ENCODE measurements around the gene PSG6.
"Not testable (repeated sequence)": the region's sequence is repeated elsewhere in the genome, so short reads cannot be mapped to it uniquely, and the experiment has no call there.

The PSG6 gene

DNA sequence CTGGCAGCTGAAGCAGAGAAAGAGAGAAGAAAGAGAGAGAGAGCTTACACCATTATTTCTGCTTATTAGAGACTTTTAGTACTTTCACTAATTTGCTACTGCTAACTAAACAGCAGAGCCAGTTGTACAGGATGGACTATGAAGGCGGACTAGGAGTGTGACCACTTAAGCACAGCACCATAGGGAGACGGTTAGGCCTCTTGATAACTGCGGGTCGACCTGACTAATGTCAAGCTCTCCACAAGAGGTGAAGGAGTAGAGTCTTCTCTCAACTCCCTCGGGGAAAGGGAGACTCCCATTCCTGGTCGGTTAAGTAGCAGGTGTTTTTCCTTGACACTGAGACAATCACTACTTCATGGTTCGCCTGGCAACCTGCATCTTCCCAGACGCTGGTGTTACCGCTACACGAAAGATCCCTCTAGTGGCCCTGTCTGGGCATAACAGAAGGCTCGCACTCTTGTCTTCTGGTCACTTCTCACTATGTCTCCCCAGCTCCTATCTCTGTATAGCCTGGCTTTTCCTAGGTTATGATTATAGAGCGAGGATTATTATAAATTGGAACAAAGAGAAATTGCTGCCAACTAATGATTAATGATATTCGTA, 24.6 kb upstream of the PSG6 start:
- no peak overlapping the region for H3K27ac ChIP-seq (ENCODE audit: extremely low read depth, low read depth, low read length)
- no peak overlapping the region for H3K4me3 ChIP-seq (ENCODE audit: low read depth, low read length)
- ChIA-PET CTCF (interaction anchor here (0.6 to 1.8 kb wide), 5 partner anchors 11 to 576 kb away, joined by 3 to 6 read pairs (median 3); no protein-coding TSS in a partner anchor), POLR2A (no interaction called here)
- no peaks in the 10 kb centered on the region for H3K36me3 ChIP-seq (ENCODE audit: control insufficient read depth in 2 of 2, insufficient read depth in 1 of 2, low read length in 2 of 2)
- no peaks in the 10 kb centered on the region for H3K4me1 ChIP-seq (ENCODE audit: control insufficient read depth, insufficient read depth, low read length)
- TF ChIP-seq, protein P1, sequence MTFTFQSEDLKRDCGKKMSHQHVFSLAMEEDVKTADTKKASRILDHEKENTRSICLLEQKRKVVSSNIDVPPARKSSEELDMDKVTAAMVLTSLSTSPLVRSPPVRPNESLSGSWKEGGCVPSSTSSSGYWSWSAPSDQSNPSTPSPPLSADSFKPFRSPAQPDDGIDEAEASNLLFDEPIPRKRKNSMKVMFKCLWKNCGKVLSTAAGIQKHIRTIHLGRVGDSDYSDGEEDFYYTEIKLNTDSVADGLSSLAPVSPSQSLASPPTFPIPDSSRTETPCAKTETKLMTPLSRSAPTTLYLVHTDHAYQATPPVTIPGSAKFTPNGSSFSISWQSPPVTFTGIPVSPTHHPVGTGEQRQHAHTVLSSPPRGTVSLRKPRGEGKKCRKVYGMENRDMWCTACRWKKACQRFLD (tag by site-specific recombination; IDR thresholded peaks at IDR 0.05) = no peak
- TF ChIP-seq ZNF10 (tag by site-specific recombination; IDR thresholded peaks at IDR 0.05) = no peak
- TF ChIP-seq, protein P2, sequence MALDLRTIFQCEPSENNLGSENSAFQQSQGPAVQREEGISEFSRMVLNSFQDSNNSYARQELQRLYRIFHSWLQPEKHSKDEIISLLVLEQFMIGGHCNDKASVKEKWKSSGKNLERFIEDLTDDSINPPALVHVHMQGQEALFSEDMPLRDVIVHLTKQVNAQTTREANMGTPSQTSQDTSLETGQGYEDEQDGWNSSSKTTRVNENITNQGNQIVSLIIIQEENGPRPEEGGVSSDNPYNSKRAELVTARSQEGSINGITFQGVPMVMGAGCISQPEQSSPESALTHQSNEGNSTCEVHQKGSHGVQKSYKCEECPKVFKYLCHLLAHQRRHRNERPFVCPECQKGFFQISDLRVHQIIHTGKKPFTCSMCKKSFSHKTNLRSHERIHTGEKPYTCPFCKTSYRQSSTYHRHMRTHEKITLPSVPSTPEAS (tag by site-specific recombination; IDR thresholded peaks at IDR 0.05) = no peak
- no peak for TF ChIP-seq SCRT1 (tag by site-specific recombination; IDR thresholded peaks at IDR 0.05; ENCODE audit: borderline replicate concordance)
- no peak for TF ChIP-seq ZNF610 (tag by site-specific recombination; IDR thresholded peaks at IDR 0.05; ENCODE audit: borderline replicate concordance)
- no peak for TF ChIP-seq ZSCAN16 (tag by site-specific recombination; IDR thresholded peaks at IDR 0.05)
- TF ChIP-seq ZNF560 (tag by site-specific recombination; IDR thresholded peaks at IDR 0.05; ENCODE audit: borderline replicate concordance) = no peak
- TF ChIP-seq ZFP41 (tag by site-specific recombination; IDR thresholded peaks at IDR 0.05; ENCODE audit: borderline replicate concordance) = no peak
- no peak for TF ChIP-seq ZNF341 (tag by site-specific recombination; IDR thresholded peaks at IDR 0.05; ENCODE audit: low read depth)
- TF ChIP-seq ZNF776 (tag by site-specific recombination; IDR thresholded peaks at IDR 0.05; ENCODE audit: borderline replicate concordance) = no peak
- no peak for TF ChIP-seq KLF16 (tag by site-specific recombination; IDR thresholded peaks at IDR 0.05)
- TF ChIP-seq ZNF426 (tag by site-specific recombination; IDR thresholded peaks at IDR 0.05) = no peak
- TF ChIP-seq HOXD13 (CRISPR knock-in tag; IDR thresholded peaks at IDR 0.05; ENCODE audit: borderline replicate concordance) = no peak
- TF ChIP-seq GLIS1 (tag by site-specific recombination; IDR thresholded peaks at IDR 0.05) = no peak
- TF ChIP-seq, protein P3, sequence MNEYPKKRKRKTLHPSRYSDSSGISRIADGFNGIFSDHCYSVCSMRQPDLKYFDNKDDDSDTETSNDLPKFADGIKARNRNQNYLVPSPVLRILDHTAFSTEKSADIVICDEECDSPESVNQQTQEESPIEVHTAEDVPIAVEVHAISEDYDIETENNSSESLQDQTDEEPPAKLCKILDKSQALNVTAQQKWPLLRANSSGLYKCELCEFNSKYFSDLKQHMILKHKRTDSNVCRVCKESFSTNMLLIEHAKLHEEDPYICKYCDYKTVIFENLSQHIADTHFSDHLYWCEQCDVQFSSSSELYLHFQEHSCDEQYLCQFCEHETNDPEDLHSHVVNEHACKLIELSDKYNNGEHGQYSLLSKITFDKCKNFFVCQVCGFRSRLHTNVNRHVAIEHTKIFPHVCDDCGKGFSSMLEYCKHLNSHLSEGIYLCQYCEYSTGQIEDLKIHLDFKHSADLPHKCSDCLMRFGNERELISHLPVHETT (tag by site-specific recombination; IDR thresholded peaks at IDR 0.05) = no peak
- no peak for TF ChIP-seq ZNF510 (tag by site-specific recombination; IDR thresholded peaks at IDR 0.05; ENCODE audit: insufficient replicate concordance)
- TF ChIP-seq TCF7L2 (IDR thresholded peaks at IDR 0.05; ENCODE audit: borderline replicate concordance, low read depth, low read length) = no peak
- no peak for TF ChIP-seq MZF1 (tag by site-specific recombination; IDR thresholded peaks at IDR 0.05; ENCODE audit: borderline replicate concordance)
- TF ChIP-seq RBAK (tag by site-specific recombination; IDR thresholded peaks at IDR 0.05) = no peak
- H3K9me3 ChIP-seq (ENCODE audit: control insufficient read depth, insufficient read depth, low read depth, low read length) = no peaks in the 10 kb centered on the region

DNA sequence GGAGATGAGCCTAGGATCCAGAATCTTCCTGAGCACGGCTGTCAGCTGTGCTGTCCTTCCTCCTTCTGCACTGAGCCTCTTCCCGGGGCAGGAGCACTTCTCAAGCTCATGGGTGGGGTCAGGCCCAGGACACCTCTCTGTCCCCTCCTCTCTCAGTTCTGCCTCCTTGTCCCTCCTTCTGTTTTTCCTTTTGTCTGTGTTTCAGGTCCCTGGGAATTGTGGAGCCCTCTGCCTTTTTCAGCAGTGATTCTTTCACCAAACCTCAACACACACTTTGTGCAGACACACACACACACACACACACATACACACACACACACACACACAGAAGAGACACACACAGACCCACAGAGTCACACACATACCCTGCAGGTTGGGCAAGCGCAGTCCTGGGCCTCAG, 19.4 kb upstream of the PSG6 start, which contains the start of gene PSG7:
TSS of gene PSG7 (minus strand) at position 101 of the 400 bp plus-strand sequence. CDS start 131 bp downstream, outside the sequence.
- H3K9me3 ChIP-seq (ENCODE audit: control insufficient read depth, insufficient read depth, low read depth, low read length); H3K4me3 ChIP-seq (ENCODE audit: low read depth, low read length); H3K4me1 ChIP-seq (ENCODE audit: control insufficient read depth, insufficient read depth, low read length); POLR2A ChIA-PET; H3K27ac ChIP-seq (ENCODE audit: extremely low read depth, low read depth, low read length); H3K36me3 ChIP-seq (ENCODE audit: control insufficient read depth in 2 of 2, insufficient read depth in 1 of 2, low read length in 2 of 2): not testable (repeated sequence)
- CTCF ChIA-PET = interaction anchor here (0.7 kb wide), 1 partner anchor 330 kb away, joined by 3 read pairs; no protein-coding TSS in a partner anchor

DNA sequence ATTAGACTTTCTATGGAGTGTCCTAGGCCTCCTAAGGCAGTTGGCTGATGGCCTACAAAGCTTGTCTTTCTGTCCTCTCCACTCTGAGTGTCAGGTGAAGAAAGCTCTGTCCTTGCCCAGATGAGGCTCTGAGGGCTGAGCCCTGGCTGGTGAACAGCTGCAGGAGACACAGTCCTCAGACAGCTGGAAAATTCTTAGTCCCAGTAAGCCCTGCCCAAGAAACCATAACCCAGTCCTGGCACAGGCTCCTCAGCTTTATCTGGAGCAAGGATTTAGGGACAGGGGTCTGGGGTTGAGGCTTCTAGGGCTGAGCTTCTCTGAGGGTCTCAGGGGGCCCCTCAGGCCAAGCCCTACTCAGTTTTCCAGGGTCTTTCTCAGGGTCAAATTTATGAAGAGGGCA, 17.0 kb upstream of the PSG6 start:
- H3K9me3 ChIP-seq (ENCODE audit: control insufficient read depth, insufficient read depth, low read depth, low read length); POLR2A ChIA-PET; H3K27ac ChIP-seq (ENCODE audit: extremely low read depth, low read depth, low read length); H3K4me1 ChIP-seq (ENCODE audit: control insufficient read depth, insufficient read depth, low read length); H3K36me3 ChIP-seq (ENCODE audit: control insufficient read depth in 2 of 2, insufficient read depth in 1 of 2, low read length in 2 of 2); H3K4me3 ChIP-seq (ENCODE audit: low read depth, low read length): not testable (repeated sequence)
- CTCF ChIA-PET = interaction anchor here (0.6 to 0.9 kb wide), 5 partner anchors 11 to 241 kb away, joined by 3 to 5 read pairs (median 4); no protein-coding TSS in a partner anchor

DNA sequence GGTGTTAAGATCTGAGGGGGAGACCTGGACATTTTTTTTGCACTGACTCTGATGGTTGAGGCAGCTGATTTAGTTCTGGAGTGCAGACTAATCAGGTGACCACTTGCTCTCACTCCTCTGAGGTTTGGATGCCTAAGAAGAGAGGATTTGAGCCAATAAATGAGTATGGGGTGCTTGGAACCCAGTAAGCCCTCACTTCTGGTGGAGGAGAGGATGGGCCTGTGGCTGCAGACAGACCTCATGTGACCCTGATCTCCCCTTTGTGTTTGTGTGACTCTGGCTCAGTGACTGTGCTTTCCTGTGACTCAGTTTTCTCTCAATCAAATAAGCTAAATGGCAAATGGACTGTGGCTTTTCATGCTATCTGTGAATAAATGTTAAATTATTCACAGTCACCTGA, 16.5 kb upstream of the PSG6 start:
- H3K4me3 ChIP-seq (ENCODE audit: low read depth, low read length); H3K36me3 ChIP-seq (ENCODE audit: control insufficient read depth in 2 of 2, insufficient read depth in 1 of 2, low read length in 2 of 2); H3K27ac ChIP-seq (ENCODE audit: extremely low read depth, low read depth, low read length); H3K9me3 ChIP-seq (ENCODE audit: control insufficient read depth, insufficient read depth, low read depth, low read length); POLR2A ChIA-PET; H3K4me1 ChIP-seq (ENCODE audit: control insufficient read depth, insufficient read depth, low read length): not testable (repeated sequence)
- CTCF ChIA-PET = interaction anchor here (0.6 to 0.9 kb wide), 5 partner anchors 11 to 240 kb away, joined by 3 to 5 read pairs (median 4); no protein-coding TSS in a partner anchor

DNA sequence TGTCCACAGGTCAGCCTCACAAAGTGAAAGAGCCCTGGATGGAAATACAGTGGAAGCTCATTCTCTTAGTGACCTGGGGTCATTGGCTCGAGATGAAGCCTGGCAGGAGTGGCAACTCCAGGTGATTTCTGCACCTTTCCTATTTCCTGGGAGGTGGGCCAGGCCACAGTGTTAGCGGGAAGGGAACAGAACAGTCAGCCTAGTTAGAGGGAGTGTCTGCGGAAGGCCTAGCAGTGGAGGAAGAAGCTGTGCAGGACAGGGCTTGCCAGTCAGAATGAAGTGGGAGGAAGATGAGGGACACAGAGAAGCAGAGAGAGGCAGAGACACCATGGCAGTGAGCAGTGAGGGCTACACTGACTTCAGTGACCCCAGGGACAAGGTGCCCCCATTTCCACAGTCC, 15.7 kb upstream of the PSG6 start:
- H3K36me3 ChIP-seq (ENCODE audit: control insufficient read depth in 2 of 2, insufficient read depth in 1 of 2, low read length in 2 of 2); H3K27ac ChIP-seq (ENCODE audit: extremely low read depth, low read depth, low read length); H3K4me3 ChIP-seq (ENCODE audit: low read depth, low read length); H3K4me1 ChIP-seq (ENCODE audit: control insufficient read depth, insufficient read depth, low read length); H3K9me3 ChIP-seq (ENCODE audit: control insufficient read depth, insufficient read depth, low read depth, low read length); POLR2A ChIA-PET; CTCF ChIA-PET: not testable (repeated sequence)
